Activated CD8-positive, alpha-beta memory T cell treated with anti-CD3 and anti-CD28 coated beads, Interleukin-2, amount 50 U/mL, for 48 hours (primary cell): ENCODE data around the gene LENEP.

Experiments used
- DNase-seq: peaks from one replicate; pipeline ENCODE4 v3.0.0-alpha.2; 2020

The LENEP gene

DNA sequence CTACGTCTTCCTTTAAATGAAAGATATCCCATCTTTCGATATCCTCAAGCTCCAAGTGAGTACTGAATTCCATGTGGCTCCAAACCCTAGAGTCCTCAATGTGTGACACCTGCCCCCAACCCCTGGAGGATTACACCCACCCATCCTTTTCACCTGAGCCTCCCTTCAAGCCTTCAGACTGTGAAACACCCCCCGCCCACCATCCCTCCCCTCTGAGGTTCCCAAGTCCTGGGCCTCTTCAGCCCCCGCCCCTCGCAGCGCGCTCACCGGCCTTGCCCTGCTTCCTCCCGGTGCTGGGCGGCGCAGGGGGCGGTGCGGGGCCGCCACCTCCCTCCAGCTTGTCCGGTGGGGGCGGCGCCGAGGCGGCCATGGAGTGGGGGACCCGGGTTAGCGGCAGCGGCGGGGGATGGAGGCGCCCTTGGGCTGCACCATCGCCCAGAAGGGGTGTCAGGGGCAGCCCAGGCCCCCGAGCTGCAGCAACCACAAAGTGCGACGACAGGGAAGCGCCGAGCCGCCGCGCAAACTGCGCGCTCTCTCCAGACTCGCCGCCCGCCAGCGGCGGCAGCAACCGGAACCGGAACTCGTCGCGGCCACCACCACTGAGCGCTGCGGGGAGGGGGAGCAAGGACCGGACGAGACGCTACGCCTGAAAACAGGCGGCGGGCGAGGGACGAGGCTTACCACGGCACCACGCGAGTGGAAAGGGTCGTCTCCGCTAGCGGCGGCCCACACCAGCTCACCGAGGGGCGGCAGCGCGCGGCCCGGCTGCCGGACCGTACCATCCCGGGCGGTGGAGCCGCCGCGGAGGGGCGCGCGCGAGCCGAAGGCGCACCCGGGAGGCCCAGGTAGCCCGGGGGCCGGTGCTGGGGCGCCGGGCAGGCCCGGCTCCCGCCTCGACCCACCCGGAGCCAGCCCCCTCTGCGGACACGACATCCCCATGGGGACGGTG is 31.9 kb upstream of the LENEP start, which contains the start of gene PYGO2:
Gene PYGO2 (minus strand): TSS at position 576 of the 949 bp plus-strand sequence. CDS start 206 bp downstream, at position 370.
- peak; percentile 91 for DNase-seq

DNA sequence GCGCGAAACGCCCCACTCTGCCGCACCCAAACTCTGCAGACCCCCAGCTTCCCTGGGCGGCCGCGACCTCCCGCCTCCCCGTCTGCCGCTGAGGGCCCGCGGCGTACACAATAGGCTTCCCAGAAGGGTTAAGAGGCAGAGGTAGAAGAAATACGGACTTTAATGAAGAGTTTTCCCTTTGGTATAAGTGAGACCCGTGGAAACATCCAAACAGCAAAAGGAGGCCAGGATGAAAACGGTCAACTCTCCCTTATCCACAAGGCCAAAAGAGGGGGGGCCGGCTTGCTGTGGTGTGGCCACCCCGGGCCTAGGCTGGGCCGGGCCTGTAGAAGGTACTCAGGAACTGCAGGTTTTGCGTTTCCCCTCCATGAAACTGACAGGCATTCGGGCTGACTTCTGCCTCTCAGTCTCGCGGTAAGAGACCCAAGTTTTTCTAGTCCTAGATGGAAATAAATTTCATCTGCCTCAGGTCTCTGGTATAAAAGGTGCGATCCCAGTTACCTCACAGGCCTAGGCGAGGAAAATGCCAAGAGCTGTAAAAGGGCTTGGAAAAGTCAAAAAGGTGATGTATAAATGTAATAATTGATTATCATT is 31.1 kb upstream of the LENEP start:
- DNase-seq: no peak

DNA sequence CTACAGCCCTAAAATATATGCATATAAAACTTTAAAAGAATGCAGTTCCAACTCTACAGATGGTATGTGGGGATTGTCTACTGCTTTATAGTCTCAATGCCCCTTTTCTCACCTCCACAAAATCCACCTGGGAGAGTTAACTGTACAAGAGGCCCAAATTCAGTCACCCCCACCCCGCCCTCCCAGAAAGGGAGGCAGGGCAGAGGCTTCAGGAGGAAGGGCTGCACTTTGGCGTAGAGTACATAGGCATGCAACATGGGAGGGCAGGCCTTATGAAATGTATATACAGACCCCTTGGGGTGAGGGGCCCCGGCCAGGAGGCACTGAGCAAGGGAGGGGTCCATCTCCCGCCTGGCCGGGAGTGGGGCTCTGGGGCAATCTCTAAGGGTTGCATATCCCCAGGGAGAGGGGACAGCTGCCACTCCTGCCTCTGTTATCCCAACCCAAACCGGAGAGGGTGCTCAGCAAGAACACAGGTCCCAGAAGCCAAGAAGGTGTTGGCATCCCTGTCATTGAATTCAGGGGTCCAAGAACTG is 30.5 kb upstream of the LENEP start:
- no peak for DNase-seq

DNA sequence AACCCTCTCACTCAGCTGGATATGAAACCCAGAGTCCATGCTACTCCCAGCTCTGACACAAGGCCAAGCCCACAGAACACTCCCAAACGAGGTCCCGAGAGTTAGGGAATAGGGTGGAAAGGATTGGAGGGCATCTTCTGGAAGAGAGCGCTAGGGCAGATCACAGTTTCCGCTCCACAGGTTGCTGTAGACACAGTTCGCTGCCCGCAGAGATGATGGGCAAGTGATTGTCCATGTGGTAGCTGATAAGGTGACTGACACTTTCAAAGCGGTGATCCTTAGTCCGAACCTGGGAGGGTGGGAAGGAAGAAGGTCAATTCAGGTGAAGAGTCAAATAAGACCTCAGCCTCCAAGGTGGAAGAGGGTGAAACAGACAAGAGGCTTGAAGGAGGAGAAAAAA is 29.7 kb upstream of the LENEP start:
- no peak for DNase-seq

DNA sequence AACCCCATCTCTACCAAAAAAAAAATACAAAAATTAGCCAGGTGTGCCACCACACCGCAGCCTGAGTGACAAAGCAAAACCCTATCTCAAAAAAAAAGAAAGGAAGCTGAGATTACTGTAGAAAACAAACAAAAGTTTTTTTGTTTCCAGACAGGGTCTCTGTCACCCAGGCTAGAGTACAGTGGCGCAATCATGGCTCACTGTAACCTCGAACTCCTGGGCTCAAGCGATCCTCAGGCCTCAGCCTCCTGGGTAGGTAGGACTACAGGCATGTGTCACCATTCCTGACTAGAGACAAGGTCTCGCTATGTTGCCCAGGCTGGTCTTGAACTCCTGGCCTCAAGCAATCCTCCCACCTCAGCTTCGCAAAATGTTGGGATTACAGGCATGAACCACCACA is 29.0 kb upstream of the LENEP start:
- DNase-seq: no peak

DNA sequence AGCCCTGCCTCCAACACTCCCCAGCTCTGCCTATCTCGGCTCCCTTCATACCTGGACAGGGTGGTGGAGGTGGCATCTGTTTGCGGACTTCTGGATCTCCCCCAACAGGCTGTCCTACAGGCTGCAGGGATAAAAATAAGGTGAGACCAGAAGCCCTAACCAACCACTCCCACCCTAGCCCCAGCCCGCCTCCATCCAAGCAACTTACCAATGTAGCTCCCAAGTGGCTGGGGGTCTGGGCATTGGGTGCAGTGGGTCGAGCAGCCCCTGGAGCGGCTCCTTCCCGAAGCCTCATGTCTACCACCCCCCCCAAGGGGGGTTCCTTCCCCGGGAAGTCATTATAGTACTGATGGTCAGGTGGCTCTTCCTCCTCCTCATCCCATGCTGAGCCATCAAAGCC is 27.3 kb upstream of the LENEP start:
- DNase-seq: no peak

DNA sequence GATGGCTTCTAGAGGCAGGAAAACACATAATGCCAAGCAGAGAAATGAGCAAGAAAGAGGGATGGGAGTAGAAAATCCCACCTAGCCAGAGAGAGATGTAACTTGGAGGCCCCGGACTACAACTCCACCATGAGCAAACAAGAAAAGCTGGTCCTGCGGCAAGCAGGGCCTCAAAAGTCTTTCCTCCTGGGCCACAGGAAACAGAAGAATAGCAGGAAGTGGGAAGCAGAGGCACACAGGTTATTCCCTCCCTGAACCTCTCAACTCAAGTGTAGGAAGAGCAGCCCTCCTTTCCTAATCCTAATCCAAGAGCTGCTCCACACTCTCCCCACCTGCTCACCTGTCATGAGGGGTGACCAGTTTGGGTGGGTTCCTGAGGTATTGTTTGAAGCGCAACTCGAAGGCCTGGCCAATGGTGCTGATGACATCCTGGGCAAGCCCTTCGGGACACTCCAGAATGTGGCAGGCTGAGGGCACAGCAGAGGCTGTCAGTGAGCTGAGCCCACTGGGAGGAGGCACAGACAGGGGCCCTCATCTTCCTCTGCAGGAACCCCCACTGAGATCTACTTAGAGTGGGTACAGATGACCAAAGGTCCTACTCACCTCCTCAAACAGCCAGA is 25.9 kb upstream of the LENEP start:
- no peak for DNase-seq

DNA sequence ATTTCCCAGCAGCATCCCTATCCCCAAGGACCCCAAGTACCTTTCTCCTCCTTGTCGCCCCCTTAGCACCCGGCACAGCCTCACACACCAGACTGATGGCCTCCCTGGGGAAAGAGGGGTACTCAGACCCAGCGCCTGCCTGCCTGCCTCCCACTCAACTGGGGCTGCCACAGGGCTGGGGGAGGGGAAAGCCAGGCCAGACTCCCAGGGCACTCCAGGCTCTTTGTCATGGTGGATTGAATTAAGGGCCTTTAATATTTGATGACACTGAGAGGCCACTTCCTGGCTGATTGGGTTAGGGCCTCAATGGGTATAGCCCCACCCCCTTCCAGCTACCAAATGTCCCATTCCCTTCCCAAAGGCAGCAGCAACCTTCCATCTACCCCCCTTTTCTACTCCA is 24.7 kb upstream of the LENEP start:
- no peak for DNase-seq

DNA sequence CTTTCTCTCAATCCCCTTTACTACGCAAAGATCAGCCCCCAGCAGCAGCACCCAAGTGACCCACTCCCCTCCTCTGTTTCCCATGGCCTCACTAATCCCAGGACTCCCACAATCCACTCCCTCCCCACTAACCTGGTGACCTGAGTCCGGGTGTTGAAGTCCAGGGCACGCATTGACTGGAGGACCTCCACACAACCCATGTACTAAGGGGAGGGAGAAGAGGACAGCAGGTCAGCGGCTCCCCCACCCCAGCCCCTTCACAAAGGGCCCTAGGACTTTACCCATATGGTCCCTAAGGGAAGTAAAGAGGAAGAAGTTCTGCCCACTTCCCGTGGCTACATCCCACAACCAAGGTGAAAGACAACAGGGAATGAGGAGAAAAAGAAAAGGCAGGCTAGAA is 24.1 kb upstream of the LENEP start:
- no peak for DNase-seq

DNA sequence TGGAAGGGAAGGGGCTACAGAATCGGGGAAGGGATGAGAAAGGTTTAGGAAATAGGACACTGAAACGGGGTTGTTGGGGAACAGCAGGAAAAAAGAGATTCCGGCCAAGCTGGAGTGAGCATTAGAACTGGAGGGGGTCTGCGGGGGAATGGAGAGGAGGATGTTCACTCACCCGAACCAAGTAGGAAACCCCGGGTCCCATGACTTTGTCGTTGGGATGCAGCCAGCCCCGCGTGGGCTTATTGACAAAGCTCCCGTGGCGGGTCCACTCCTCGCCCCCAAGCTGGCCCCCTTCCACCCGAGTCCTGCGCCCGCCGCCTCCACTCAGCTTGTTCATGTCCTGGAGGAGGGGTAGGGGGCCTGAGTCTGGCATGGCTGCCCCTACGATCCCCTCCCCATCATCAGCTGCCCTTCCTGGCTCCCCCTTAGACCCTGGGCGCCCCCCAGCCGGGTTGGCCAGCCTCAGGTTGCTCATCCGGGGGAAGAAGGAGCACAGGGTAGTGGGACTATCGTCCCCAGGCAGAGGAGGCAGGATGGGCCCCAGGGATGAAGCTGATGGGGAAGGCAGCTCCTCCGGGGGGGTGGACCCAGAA is 23.4 kb upstream of the LENEP start:
- no peak for DNase-seq

DNA sequence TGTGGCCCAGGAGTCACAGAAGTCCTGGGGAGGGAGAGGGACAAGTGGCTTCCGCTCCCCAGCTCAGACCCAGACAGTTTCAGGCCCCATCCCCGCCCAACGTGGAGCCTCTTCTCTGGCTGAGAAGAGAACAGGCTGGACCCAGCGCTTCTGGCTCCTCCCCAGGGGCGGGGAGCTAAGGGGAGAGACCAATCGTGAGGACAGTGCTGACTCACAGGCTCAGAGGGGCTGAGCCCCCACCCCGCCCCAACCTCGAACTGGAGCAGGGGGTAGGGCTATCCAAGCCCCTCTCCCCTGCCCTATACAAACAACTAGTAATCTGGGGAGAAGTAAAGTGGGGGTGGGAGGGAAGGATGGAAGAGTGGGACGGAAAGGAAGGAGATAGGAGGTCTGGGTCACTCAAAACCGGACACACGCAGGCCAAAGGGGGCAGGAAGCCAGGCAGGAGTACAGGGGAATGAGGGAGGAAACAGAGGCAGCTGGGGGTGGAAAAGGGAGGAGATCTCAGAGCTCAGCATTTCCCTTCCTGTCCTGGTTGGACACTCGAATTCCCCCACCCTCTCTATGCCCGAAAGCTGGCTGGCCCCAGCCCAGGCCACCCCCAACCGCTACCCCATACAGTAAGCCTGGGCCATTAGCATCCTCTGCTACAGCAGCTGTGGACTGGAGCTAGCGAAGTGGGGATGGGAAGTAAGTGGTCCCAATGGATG is 22.6 kb upstream of the LENEP start, which contains the start of gene SHC1:
Gene SHC1 (minus strand): TSS at position 117 of the 710 bp plus-strand sequence. CDS start 221 bp downstream, outside the sequence.
- peak; percentile 71 for DNase-seq

DNA sequence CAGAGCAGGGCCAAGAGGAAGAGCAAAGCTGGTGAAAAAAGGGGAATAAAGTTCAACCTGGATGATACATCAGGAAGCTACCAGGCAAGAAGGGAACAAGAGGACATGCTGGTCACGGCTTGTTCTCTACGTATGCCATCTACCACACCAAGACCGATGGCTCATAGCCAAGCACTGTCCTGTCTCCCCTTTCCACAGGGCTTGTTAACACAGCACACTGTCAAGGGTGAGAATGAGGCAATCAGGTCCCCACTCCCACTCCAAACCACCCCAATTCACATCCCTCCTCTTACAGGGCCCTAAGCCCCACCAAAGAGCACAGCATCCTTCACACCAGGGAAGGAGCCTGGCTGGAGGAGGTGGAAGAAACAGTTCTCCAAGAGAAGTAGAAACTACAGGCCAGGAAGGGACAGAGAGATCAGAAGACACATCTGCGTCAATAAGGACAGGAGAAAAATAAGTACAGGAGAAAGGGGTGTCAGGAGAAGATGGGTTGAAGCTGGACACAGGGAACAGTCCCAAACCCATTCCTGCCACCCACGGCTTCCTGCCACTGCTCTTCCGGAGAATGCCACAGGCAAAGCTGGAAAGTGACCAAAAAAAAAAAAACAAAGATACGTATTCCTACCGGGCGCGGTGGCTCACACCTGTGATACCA is 21.9 kb upstream of the LENEP start:
- no peak for DNase-seq

DNA sequence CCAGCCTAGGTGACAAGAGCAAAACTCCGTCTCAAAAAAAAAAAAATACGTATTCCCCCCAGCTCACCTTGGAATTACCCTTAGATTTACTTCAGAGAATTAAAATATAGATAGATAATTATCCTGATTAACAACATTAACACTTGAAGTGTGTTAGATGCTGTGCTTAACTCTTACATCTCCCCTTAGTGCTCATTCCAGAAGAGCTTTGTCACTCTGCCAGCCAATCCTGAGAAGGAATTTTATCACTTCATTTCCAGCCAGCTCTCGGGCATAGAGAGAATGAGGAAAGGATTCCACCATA is 21.2 kb upstream of the LENEP start:
- DNase-seq: no peak

DNA sequence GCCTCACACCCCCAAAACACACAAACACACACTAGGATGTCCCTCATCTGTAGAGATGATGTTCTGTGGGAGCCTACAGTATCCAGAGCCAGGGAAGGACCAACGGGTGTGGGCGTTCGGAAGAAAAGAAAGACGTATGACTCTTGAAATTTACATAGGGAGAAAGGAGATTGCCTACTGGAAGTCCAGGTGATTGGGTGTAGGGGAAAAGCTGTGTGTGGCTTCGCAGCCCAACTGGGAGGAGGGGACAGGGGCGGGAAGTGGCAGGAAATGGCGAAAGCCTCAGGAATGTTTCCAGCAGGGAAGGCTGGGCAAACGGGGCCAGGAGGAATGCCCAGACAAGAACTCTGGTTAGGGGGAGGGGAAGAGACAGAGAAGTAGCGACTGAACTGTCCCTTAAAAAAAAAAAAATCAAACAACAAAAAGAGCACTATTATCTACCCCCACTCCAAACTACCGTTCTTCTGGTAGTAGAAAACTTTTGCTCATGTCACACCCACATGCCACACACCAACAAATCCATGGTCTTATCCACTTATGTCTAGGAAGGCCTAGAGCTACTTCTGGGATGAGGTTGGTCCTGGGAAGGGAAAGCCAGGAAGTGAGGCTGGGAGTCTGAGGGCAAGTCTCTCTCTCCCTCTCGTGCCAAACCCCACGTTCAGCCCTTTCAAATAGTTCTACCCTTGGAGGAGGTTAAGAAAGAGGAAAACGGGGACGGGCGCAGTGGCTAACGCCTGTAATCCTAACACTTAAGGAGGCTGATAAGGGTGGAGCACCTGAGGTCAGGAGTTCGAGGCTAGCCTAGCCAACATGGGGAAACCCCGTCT is 20.7 kb upstream of the LENEP start:
- DNase-seq: no peak

DNA sequence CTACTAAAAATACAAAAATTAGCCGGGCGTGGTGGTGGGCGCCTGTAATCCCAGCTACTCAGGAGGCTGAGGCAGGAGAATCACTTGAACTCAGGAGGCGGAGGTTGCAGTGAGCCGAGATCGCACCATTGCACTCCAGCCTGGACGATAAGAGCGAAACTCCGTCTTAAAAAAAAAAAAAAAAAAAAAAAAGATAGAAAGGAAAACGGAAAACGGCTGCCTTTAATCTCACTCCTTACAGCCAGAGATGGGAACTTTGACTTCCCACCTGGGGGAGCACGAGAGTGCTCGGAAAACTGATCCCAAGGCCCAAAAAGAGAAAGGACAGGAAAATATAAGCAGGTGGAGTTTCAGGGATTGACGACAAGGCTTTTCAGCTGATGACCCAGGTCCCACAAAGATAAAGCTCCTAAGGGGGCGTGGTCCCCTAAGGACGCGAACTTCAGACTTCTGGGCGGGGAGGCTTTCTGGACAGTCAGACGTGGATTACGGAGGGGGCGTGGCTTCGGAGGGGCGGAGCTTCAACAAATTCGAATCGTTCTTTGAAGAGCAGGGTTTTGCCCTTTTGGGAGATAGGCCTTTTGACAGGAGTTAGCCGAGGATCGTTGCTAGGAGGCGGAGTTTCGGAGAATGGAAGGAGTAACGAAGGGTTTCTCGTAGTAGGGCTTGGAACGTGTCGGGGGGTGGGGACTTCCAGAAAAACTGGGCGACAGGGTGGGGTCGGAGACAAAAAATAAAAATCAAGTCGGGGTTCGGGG is 19.9 kb upstream of the LENEP start:
- DNase-seq: peak; percentile 98

DNA sequence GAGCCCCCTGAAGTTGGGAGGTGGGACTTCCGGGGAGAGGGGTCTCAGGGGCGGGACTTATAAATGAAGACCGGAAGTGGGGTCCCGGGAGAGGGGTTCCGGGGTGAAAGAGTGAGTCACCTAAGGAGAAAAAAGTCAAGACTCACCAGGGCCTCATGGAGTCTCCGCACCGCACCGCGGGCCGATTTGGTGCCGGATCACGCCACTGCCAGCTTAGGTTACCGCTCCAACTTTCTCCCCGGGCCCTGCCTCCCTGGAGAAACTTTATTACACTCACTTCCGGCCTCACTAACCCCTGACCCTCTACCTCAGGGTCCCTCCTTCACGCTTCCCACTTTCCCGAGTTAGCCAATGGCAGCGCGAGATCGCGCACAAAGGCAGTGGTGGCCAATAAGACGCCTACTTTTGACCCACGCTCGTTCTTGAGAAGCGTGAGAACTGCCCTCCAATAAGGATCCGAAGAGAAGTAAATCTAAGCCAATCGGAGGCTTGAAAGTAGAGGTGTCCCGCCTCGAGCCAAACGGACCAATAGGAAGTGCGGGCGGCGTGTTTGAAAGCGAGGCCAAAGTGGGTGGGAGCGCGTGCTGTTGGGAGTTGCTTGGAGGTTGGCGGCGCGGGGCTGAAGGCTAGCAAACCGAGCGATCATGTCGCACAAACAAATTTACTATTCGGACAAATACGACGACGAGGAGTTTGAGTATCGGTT is 19.1 kb upstream of the LENEP start, which contains the start of gene CKS1B:
Gene CKS1B (plus strand): TSS at position 580 of the 706 bp plus-strand sequence. CDS start 65 bp downstream, at position 645.
- DNase-seq: peak; percentile 94

DNA sequence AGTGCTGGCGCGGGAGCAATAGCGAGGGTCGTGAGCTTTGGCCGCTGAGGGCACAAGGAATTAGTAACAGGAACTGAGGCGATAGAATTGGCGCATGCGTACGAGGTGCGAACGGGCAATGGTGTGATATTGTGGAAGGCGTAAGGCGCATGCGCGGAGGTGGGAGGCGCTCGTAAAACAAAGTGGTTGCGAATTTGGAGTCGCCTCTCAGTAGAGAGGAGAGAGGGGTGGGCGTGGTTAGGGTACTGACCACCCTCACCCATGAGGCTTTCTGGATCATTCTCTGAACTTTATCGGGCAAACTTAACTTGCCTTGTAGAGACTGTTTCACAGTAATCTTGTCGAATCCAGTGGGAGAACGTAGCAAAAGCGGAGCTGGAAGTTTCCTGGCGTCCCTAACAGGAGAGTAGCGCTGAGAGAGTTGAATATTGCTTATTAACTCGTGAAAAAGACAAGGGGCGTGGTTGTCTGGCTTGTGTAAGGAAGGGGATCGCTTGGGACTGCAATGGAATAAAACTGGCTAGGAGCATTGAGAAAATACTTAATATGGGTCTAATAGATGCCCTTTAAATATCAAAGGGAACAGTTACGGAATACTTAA is 18.5 kb upstream of the LENEP start:
- DNase-seq: peak; percentile 96

DNA sequence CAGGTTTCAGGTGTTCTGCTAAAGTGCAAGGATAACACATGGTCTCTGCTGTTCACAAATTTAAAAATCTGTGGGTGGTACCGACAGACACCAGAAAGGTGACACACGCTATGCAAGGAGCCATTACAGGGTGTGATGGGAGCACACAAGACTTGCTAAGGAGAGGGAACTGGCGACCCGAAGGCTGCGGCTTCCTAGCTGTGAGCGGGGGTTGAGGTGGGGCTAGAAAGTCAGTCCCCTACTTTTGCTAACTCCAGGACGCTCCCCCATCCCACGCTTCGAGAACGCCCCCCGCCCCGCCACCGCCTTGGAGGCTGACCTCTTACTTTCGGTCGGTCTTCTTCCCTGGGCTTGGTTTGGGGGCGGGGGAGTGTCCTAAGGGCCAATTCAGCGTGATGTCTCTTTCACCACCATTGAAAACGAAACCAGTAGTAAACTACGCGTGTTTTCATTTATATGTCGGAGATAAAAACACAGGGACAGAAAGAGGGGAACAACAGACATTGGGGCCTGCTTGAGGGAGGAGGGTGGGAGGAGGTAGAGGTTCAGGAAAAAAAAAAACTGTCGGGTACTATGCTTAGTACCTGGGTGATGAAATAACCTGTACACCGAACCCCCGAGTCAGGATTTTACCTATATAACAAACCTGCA is 17.9 kb upstream of the LENEP start:
- peak; percentile 81 for DNase-seq
